SH-SY5Y (cell line): Measurements from ENCODE around the gene DERA.

Source experiments
- GATA2 ChIP-seq: IDR thresholded peaks from 2 replicates; pipeline ENCODE4 v1.6.1; 2011; ENCODE audit warnings: mild to moderate bottlenecking, low read depth, low read length
- GATA3 ChIP-seq: IDR thresholded peaks from 2 replicates; pipeline ENCODE4 v1.6.1; 2011; ENCODE audit warnings: low read depth, mild to moderate bottlenecking, low read length, moderate library complexity

- TF ChIP-seq GATA2 (peak; percentile 82), GATA3 (peak; percentile 35; the same call in 1 of the 2 replicates)
These were observed at the start of gene DERA for GRCh38 chr12:15910864-15911721.
